OCI-LY1 (cell line): ENCODE data around the gene RBM43.

Experiments
- H2AFZ ChIP-seq: fragments of 200-600 bp; sonication (generic), shearing (Covaris generic); 2 replicates; pipeline ENCODE4 v1.6.0; 2014; ENCODE audit warnings: antibody characterized with exemption, mild to moderate bottlenecking, low read length
- H3F3A ChIP-seq: fragments of 200-600 bp; sonication (generic), shearing (Covaris generic); 2 replicates; pipeline ENCODE4 v1.6.0; 2014; ENCODE audit warnings: mild to moderate bottlenecking, antibody characterized with exemption, low read length, moderate library complexity; ENCODE audit not compliant: insufficient read depth
- H3K27ac ChIP-seq: fragments of 200-600 bp; sonication (generic); 2 replicates; pipeline ENCODE4 v1.5.1; 2014; ENCODE audit warnings: low read length, mixed run types, mild to moderate bottlenecking, low read depth; ENCODE audit not compliant: poor library complexity, severe bottlenecking
- H3K27me3 ChIP-seq: fragments of 200-600 bp; sonication (generic); 2 replicates; pipeline ENCODE4 v1.6.0; 2014; ENCODE audit warnings: antibody characterized with exemption, mild to moderate bottlenecking, low read length, moderate library complexity; ENCODE audit not compliant: insufficient read depth
- H3K36me3 ChIP-seq: fragments of 200-600 bp; sonication (generic); 2 replicates; pipeline ENCODE4 v1.6.1; 2014; ENCODE audit warnings: mild to moderate bottlenecking, antibody characterized with exemption, low read length, moderate library complexity, mixed read lengths; ENCODE audit not compliant: insufficient read depth
- H3K4me1 ChIP-seq: fragments of 200-600 bp; sonication (generic); 2 replicates; pipeline ENCODE4 v1.5.1; 2014; ENCODE audit warnings: mild to moderate bottlenecking, low read length, moderate library complexity; ENCODE audit not compliant: insufficient read depth, severe bottlenecking
- H3K4me2 ChIP-seq: fragments of 200-600 bp; sonication (generic), shearing (Covaris generic); 2 replicates; pipeline ENCODE4 v1.6.1; 2014; ENCODE audit warnings: low read length
- H3K4me3 ChIP-seq: fragments of 200-600 bp; sonication (generic); 2 replicates; pipeline ENCODE4 v1.5.1; 2014; ENCODE audit warnings: low read length, low read depth, mild to moderate bottlenecking, mixed read lengths; ENCODE audit not compliant: poor library complexity, severe bottlenecking
- H3K79me2 ChIP-seq: fragments of 200-600 bp; shearing (Covaris generic); 2 replicates; pipeline ENCODE4 v1.6.1; 2016; ENCODE audit warnings: mixed run types, low read length, mixed read lengths; ENCODE audit not compliant: insufficient read depth
- H3K9ac ChIP-seq: fragments of 200-600 bp; sonication (generic), shearing (Covaris generic); 2 replicates; pipeline ENCODE4 v1.6.1; 2014; ENCODE audit warnings: mild to moderate bottlenecking, low read length, mixed read lengths
- H3K9me2 ChIP-seq: fragments of 200-600 bp; sonication (generic), shearing (Covaris generic); 2 replicates; pipeline ENCODE4 v1.6.1; 2014; ENCODE audit warnings: low read depth, mild to moderate bottlenecking, low read length, mixed read lengths
- H3K9me3 ChIP-seq: fragments of 200-600 bp; shearing (Covaris generic); 2 replicates; pipeline ENCODE4 v1.6.1; 2014; ENCODE audit warnings: low read length, mixed read lengths
- H4K20me1 ChIP-seq: fragments of 200-600 bp; sonication (generic), shearing (Covaris generic); 2 replicates; pipeline ENCODE4 v1.6.0; 2016; ENCODE audit warnings: mild to moderate bottlenecking, low read length; ENCODE audit not compliant: insufficient read depth
- CTCF ChIP-seq: fragments of 200-600 bp; sonication (generic), shearing (Covaris generic); IDR thresholded peaks from 2 replicates; pipeline ENCODE4 v1.5.1; 2017; ENCODE audit warnings: mild to moderate bottlenecking, antibody characterized with exemption, low read length, moderate library complexity, mixed read lengths
- EZH2 ChIP-seq: fragments of 200-600 bp; sonication (generic), shearing (Covaris generic); IDR thresholded peaks from 2 replicates; pipeline ENCODE4 v1.8.0; 2017; ENCODE audit warnings: borderline replicate concordance, mixed run types, mild to moderate bottlenecking, antibody characterized with exemption, low read length, moderate library complexity, mixed read lengths

Gene RBM43

GRCh38 chr2:151228847-151229512 is 32.7 kb downstream of the RBM43 start:
- no peak for TF ChIP-seq EZH2
- TF ChIP-seq CTCF: no peak
- no peak overlapping the region for H3K9ac ChIP-seq
- no peaks in the 10 kb centered on the region for H3K36me3 ChIP-seq
- no peaks in the 10 kb centered on the region for H3K27me3 ChIP-seq
- no peak overlapping the region for H3K4me2 ChIP-seq
- no peaks in the 10 kb centered on the region for H3F3A ChIP-seq
- H3K79me2 ChIP-seq: no peaks in the 10 kb centered on the region
- no peak overlapping the region for H2AFZ ChIP-seq
- no peaks in the 10 kb centered on the region for H3K9me2 ChIP-seq
- H4K20me1 ChIP-seq: no peaks in the 10 kb centered on the region
- no peak overlapping the region for H3K4me3 ChIP-seq
- no peaks in the 10 kb centered on the region for H3K4me1 ChIP-seq
- no peaks in the 10 kb centered on the region for H3K9me3 ChIP-seq
- no peak overlapping the region for H3K27ac ChIP-seq

GRCh38 chr2:151217343-151217742 is 44.3 kb downstream of the RBM43 start:
- H2AFZ ChIP-seq: no peak overlapping the region
- peaks cover 7% of the 10 kb centered on the region; the same call in 1 of the 2 replicates for H3K27me3 ChIP-seq
- H3K36me3 ChIP-seq: no peaks in the 10 kb centered on the region
- no peak overlapping the region for H3K9ac ChIP-seq
- no peaks in the 10 kb centered on the region for H3K9me2 ChIP-seq
- H3K4me2 ChIP-seq: no peak overlapping the region
- no peaks in the 10 kb centered on the region for H3K79me2 ChIP-seq
- H3K27ac ChIP-seq: no peak overlapping the region
- H3K9me3 ChIP-seq: no peaks in the 10 kb centered on the region
- H3K4me1 ChIP-seq: no peaks in the 10 kb centered on the region
- H3K4me3 ChIP-seq: no peak overlapping the region
- no peaks in the 10 kb centered on the region for H4K20me1 ChIP-seq
- TF ChIP-seq EZH2: no peak
- TF ChIP-seq CTCF: no peak
- no peaks in the 10 kb centered on the region for H3F3A ChIP-seq

GRCh38 chr2:151207100-151207499 is 54.6 kb downstream of the RBM43 start:
- Histone ChIP-seq H3K79me2 (no peaks in the 10 kb centered on the region), H3K9ac (no peak overlapping the region)
- TF ChIP-seq EZH2 (no peak), CTCF (no peak)

More at GRCh38 chr2:151207100-151207499, 54.6 kb downstream of the RBM43 start:
- H3K9me2 ChIP-seq: no peaks in the 10 kb centered on the region
- H4K20me1 ChIP-seq: no peaks in the 10 kb centered on the region
- no peak overlapping the region for H3K27ac ChIP-seq
- no peaks in the 10 kb centered on the region for H3F3A ChIP-seq
- H3K4me3 ChIP-seq: no peak overlapping the region
- H3K4me2 ChIP-seq: no peak overlapping the region
- no peaks in the 10 kb centered on the region for H3K27me3 ChIP-seq
- no peaks in the 10 kb centered on the region for H3K4me1 ChIP-seq
- no peaks in the 10 kb centered on the region for H3K36me3 ChIP-seq
- H2AFZ ChIP-seq: no peak overlapping the region
- no peaks in the 10 kb centered on the region for H3K9me3 ChIP-seq
